Measurements from ENCODE around the gene RFXANK.
"Not testable (repeated sequence)": the region's sequence is repeated elsewhere in the genome, so short reads cannot be mapped to it uniquely, and the experiment has no call there.

The RFXANK gene

DNA sequence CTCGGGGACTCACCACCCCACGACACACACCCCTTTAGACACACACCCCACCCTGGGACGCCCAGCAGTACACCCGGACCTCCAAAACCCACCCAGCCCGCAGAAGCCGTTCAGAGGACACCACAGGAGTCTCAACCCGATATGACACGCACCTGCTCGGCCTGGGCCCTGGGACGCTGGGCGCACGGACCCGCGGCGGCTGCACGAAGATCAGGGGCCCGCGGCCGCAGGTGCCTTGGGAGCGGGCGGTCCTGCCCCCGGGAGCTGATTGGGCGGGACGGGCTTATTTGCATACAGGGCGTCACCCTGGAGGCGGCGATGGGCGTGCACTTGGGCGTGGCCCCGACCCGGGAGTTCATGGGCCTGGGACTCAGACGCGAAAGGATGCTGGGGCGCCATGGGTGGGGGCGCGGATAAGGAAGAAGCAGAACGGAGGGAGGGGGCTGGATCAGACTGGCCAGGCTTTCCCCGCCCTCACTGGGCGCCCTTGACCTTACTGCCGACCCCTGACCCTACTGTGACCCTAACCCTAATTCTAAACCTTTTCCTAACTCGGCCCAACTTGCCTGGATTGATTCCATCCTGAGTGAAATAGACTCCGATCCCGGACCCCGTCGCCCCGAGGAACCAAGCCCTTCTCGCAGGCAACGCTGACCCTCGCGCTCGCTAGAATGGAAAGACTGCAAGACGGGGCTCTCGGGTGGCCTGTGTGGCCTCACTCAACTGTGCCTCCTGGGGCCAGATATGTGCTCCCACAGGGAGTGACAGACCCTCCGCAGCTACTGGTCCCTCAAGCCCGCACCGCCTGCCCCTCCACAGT lies 21.8 kb upstream of the RFXANK start, which contains the start of gene MEF2B:
MEF2B (minus strand) TSS at position 211 of the 820 bp plus-strand sequence. CDS start 19,528 bp downstream, outside the sequence.
- DNase-seq: no peak

DNA sequence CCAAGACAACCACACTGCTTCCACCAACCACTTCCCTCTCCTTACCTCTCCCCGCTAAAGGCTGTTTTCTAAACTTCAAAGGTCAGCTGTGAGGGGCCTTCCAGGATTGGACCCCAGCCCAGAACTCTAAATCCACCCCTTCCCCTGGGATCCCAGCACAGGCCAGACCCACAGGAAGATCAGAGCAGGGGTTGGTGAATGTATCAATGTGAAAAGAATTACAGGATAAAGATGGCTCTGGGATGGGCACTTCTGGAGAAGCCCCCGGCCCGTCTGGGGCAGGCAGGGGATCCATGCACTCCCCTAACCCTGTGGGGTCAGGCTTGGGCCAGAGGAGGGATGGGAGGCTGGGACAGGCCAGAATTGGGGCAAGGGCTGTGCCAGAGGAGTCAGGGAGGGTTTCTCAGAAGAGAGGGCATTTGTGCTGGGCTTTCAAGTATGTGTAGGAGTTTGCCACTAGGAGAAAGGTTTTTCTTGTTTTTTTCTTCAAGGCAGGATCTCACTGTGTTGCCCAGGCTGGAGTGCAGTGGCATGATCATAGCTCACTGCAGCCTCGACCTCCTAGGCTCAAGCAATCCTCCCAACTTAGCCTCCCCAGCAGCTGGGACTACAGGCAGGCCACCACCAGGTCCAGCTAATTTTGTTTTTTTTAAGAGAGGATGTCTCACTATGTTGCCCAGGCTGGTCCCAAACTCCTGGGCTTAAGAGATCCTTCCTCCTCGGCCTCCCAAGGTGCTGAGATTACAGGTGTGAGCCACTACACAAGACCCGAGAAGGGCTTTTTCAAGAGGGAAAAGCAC lies 21.0 kb upstream of the RFXANK start:
- no peak for DNase-seq

DNA sequence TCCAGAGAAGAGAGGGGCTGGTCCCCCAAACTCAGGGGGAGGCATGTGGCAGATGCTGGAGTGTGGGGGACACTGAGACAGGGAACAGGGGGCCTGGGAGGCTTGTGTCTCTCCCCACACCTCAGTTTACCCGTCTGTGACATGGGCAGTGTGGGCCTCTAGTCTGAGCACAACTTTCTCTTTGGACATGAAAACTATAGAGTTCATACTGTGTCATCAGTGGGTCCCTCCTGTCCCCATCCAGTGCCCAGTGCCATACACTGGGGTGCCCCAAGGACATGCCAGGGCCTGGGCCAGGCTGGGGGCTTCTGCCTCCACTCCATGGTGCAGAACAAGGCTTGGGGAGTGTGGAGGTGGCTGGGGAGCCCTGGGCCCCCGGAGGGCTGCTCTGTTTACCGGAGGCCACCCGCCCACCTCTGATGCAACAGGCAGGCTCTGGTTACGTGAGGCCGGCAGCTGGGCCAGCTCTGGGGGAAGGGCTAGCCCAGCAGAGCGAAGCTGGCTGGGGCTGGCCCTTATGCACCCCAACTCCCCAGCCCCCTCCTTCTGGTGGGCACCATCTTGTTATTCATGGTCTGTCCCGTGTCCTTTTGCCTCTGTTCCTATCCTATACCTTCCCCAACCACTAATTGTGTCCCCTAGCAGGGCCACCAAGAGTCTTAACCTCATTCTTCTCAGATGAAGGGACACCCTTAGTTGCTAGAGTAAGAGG lies 20.1 kb upstream of the RFXANK start:
- no peak for DNase-seq

DNA sequence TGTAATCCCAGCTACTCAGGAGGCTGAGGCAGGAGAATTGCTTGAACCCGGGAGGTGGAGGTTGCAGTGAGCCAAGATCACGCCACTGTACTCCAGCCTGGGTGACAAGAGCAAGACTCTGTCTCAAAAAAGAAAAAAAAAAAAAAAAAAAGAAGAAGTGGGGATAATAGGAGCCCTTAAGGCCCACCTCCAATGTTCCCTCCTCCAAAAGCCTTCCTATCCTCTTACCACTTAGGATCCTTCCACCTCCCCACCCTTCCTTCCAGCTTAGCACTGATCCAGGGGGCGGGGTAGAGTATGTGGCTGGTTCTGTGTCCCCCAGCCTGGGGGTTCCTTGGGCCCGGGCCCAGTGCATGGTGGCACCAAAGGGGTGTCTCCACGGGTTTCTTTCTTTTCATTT lies 18.8 kb upstream of the RFXANK start:
- DNase-seq: not testable (repeated sequence)

DNA sequence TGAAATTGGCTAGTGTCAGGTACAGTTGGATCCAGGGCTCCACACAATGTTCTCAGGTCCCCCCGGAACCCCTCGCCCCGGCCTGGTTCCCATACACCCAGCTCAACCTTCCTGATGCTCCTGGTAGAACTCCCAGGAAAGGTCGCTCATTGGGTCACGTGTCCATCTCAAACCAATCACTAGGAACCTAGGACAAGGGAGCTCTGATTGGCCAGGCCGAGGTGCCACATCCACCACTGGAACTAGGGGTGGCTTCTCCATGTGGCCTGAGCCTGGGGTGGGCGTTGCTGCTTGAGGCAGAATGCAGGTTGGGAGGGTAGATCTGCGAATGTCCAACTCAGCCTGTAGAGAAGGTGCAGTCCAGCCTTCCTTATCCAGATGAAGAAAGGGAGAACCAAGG lies 15.1 kb upstream of the RFXANK start:
- no peak for DNase-seq

DNA sequence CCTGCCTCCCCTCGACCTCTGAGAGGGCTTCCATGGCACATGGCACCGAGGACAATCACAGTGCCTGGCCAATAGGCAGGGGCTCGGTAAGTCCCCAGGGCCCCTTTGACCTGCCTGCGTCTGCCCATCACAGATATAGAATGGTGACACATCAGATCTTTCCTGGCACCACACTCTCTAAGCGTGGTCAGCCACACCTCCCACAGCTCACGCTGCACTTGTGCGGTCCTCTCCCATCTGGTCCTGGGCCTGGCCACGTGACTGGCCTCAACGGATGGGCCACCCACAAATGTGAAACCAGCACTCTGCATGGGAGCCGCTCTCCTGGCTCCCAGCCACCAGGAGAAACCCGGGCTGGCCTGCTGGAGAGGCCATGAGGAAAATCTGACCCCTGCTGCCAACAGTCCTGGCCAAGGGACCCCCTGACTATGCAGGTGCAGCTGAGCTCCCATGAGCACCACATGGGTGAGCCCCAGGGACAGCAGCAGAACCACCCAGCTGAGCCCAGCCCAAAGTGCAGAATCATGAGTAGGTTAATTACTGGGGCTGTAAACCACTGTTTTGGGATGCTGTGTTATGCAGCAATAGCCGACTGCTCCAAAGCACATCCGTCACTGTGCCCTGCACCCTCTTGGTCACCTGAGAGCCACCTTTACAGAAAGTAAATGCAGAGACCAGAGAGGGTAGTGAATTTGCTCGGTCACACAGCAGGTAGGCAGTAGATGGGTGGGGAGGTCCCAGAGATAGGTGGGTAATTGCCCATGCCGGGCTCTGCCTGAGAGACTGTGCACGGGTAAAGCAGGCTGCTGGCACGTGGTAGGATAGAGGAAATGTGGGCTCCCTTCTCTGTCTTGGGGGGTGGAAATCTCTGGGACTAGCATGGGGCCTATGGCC lies 12.3 kb upstream of the RFXANK start:
- DNase-seq: no peak

DNA sequence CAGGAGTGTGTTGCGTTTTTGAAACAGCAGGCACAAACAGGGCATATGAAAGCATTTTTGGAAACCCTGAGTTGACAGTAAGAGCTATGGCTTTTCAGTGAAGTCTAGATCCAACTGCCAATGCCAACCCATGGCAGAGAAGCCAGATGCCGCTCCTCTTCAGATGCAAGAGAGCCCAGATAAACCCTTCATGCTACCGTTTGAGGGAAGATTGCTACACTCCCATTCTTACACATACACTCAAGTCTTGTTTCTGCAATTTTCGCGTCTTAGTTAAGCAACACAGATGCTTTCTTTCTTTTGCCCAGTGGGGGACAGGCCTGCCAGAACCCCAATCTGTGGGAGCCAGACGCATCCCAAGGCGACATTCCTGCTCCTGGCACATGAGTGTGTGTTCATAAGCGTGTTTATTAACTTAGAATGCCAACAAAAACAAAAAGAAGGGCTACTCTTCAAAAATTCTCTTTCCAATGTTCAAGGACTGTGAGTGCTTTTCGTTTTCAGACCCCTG lies 10.5 kb upstream of the RFXANK start:
- no peak for DNase-seq

DNA sequence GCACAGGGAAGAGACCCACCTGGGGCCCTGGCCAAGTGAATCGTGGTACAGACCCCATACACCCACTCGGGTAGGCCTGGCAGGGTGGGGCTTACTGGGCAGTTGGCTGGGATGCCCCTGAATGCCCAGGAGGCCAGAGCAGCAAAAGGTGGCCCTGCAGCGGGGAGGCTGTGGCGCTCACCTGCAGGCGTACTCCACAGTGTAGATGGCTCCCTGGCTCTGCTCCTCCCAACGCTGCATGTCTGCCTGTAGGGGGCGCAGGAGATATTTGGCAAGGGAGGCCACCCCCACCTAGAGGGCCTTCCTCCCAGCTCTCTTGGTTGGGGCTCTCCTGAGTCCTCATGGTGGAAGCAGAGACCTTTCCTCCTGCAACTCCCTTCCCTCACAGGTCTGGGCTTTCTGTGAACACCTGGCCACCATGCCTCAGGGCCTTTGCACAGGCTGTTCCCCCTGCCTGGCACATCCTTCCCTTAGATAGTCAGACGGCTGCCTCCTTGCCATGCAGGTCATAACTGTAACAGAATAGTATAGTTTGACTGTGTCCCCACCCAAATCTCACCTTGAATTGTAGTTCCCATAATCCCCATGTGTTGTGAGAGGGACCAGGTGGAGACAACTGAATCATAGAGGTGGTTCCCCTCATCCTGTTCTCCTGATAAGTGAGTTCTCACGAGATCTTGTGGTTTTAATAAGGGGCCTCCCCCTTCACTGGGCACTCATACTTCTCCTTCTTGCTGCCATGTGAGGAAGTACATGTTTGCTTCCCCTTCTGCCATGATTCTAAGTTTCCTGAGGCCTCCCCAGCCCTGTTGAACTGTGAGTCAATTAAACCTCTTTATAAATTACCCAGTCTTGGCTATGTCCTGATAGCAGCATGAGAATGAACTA lies 6.0 kb upstream of the RFXANK start:
- DNase-seq: no peak

DNA sequence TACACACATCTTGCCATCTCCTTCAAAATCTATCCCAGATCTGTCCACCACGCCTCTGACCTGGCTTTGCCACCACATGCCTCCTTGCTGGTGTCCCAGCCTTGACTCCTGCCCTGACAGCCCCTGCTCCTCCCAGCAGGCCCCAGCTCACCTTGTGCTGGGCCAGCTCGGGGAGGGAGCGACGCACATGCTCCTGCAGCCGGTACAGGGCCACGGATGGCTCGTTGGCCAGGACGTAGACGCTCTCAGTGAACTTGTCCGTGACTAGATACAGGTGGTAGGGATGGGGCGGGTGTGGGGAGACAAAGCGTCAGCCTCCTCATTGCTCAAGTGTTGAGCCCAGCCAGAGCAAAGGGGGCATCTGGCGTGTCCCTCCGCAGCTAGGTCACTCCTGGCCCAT lies 5.3 kb upstream of the RFXANK start:
- no peak for DNase-seq

DNA sequence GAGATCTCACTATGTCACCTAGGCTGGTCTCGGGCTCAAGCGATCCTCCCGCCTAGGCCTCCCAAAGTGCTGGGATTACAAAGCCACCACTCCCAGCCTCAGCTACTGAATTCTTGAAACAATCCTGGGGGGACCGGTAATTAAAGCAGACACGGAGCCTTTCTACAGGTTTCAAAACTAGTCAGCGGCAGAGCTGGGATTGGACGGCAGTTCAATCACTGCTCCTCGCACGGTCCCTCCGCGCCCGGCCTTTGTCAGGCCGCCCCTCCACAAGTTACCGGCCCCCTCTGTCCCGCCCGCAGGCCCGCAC lies 335 bp upstream of the RFXANK start:
- DNase-seq: no peak

DNA sequence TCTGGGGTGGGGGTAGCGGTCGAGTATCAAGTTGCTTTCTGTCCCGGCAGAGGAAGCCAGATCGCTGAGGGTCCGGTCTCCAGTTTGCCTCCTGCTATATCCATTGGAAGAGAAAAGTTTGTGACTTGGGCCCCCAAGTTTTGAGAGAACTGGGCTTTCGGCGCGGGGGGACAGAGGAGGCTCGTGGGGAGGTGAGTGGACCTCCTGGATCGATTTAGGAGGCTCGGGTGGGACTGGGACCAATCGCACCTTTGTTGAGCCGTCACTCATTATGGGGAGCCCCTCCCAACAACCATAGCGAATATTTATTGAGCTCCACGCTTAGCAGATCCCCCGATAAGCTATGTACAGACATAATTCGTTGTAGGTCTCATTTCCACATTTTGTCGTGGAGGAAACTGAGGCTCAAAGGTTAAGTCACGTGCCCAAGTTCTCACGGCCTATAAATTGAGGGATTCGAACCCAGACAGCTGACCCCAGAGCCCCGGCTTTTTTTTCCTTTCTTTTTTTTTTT lies 909 bp downstream of the RFXANK start:
- DNase-seq: no peak

DNA sequence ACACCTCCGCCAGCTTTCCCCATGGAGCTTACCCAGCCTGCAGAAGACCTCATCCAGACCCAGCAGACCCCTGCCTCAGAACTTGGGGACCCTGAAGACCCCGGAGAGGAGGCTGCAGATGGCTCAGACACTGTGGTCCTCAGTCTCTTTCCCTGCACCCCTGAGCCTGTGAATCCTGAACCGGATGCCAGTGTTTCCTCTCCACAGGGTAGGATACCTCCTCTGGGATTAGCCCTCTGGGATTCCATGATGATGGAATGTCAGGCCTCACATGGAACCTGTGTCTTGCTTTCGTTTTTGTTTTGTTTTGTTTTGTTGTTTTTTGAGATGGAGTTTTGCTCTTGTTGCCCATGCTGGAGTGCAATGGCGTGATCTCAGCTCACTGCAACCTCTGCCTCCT lies 1.9 kb downstream of the RFXANK start:
- no peak for DNase-seq

DNA sequence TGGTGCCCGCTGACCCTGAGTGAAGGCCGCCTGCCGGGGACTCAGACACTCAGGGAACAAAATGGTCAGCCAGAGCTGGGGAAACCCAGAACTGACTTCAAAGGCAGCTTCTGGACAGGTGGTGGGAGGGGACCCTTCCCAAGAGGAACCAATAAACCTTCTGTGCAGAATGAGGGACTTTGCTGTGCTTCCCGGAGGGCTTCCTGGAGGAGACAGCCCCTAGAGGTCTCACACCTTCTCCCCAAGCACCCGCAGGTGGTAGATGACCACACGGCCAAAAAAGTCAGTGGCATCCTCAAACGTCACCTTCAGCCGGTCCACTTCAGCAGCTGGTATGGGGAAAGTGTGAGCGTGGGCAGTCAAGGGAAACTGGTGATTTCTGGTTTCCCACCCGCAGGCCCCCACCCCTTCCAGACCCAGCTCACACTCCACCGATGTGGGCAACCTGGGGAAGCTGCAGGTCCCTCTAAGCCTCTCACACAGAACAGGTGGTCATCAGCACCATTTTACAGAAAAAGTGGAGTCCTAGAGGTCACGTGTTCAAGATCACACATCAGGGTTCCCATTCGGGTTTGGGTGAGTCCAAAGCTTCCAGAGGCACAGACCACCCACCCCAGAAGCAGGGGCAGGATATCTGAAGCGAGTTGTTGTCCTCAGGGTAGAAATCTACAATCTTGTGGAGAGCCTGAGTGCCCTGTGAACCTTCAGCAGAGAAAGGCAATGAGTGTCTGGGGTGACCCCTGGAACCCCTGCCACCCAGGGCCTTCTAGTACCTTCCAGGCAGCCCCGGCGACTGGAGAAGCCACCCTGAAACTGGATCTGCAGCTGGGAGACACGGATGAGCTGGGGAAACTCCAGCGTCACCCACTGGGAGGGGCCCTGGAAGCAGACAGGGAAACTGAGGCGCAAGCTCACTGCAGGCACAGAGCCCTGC lies 9.9 kb downstream of the RFXANK start:
- DNase-seq: no peak

DNA sequence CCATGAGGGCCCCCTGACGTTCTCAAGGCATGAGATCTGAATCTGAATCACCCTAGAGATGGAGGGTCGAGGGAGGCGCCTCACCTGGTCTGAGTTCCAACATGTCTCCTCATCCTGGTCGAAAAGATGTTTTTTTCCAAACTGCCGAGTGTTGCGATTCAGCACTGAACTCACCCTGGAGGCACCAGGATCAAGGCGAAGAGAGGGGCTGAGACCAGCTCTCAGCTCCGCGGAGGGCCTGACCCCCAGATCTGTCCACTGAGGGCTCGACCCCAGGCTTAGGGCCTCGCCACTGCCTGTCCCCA lies 10.6 kb downstream of the RFXANK start:
- DNase-seq: no peak

DNA sequence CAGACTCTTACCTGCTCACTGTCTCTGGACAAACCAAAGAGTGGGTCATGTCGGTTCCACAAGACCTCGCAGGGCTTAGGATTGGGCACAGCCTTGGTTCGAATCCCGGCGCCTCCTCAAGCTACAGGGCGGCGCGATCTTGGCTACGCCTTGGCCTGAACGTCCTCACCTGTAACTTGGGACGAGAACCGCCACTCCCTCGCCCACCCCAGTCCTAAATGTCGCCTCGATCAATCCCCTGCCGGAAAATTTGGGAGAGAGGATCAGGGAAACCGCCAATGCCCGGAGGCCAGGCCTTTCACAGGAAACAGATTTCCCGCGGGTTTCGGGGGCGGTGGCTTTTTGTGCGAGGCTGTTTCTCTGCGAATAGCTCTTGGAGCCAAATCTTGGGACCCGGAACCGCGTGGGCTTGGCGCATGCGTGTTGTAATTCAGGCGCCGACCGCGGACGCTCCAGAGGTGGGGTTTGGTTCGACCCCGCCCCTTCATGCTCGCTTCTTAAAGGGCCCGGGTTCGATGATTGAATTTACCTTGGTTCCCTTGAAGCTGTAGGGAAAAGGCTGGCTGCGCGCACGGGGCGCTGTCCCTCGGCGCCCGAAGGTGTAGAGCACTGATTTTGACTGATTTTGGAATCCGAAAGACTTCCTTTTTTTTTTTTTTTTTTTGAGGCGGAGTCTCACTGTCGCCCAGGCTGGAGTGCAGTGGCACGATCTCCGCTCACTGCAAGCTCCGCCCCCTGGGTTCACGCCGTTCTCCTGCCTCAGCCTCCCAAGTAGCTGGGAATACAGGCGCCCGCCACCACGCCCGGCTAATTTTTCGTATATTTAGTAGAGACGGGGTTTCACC lies 11.2 kb downstream of the RFXANK start, which contains the start of gene NR2C2AP:
NR2C2AP (minus strand) TSS at position 403 of the 845 bp plus-strand sequence; CDS start at position 49, 354 bp downstream.
- DNase-seq: peak; percentile 46

DNA sequence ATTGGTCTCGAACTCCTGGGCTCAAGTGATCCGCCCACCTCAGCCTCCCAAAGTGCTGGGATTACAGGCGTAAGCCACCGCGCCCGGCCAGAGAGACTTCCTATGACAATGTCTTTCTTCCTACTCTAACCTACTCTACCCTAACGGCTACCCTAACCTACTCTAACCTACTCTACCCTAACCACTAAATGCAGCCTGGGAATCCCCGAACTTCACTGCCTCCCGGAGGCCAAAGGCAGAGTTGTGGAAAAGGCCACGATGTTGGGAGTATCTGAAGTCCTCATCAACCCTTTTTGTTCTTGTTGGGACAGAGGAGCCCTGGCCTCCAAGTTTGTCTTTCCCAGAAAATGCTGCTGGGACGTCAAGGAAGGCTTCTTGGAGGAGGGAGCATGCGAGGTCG lies 12.1 kb downstream of the RFXANK start:
- no peak for DNase-seq

DNA sequence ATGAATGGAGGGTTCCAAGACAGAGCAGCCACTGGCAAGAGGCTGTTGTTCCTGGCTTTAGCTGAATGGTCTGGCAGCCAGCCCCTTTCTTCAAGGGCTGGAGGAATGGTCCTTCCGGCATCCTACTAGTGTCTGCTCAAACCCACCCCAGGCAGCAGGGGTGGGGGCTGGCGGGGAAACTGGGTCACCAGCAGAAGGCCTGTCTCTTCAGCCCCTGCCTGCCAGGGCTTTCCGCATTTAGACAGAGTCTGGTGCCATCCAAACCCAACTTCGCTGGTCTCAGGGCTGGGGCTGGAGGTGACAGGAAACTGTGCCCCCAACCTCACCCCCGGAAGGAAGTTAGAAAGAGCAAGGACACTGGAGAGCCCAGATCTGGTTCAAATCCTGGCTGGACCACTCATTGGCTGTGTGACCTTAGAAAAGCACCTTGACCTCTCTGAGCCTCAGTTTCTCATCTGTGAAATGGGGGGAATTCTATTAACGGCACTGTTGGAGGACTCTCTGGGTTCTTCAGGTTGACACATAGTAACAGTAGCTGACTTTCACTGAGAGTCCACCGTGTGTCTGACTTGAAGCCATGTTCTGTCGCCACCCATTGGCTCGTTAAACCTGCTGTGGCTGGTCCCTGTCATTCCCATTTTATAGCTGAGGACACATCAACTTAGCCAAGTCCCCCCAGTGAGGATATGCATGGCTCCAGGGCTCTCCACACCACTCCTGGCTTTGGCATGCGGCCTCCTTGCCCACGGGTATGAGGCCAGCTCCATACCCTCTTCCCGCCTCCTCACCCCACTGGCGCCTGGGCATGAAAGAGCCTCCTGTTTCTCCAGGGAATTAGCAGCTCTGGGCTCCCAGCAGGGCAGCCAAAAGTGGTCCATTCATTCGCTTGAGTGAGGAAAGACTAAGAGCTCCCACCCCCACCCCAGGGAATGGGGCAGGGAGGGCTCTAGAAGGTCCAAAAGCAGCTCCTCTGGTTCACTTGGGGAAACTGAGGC lies 13.7 kb downstream of the RFXANK start:
- DNase-seq: no peak

DNA sequence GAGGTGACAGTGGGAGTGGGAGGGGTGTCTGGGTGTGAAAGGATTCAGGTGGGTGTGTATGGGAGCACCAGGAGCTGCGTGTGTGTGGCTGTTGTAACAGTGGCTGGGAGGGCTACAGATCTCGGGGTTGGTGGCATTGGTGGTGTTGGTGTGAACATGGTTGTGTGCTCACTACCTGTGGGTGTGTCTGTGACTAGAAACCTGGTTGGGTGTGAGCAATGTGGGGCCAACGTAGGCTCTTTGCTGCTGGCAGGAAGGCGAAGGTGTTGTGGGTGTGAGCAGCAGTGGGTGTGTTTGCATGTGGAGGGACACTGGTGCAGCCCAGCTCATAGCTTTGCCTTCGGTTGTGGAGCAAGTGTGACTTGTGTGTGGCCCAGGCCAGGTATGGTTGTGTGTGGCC lies 14.9 kb downstream of the RFXANK start:
- DNase-seq: no peak

All from NCI-H1436 treated with DMSO at 0.1 percent for 48 hours (cell line).